GM23248 (cell line): ENCODE measurements around the gene GNG14.

ENCODE experiments used
- EZH2 ChIP-seq: fragments of 200-600 bp; sonication (generic); IDR thresholded peaks from 2 replicates; pipeline ENCODE4 v1.6.1; 2018; ENCODE audit warnings: antibody characterized with exemption, mild to moderate bottlenecking; ENCODE audit not compliant: insufficient read depth, poor library complexity, severe bottlenecking
- EZH2phosphoT487 ChIP-seq: fragments of 200-600 bp; sonication (generic); IDR thresholded peaks from 2 replicates; pipeline ENCODE4 v1.6.1; 2018; ENCODE audit warnings: antibody characterized with exemption, moderate library complexity, mild to moderate bottlenecking, low read depth; ENCODE audit not compliant: insufficient read depth

GRCh38 chr19:12680034-12680433 is 7.8 kb upstream of the GNG14 start:
- no peak for TF ChIP-seq EZH2phosphoT487
- no peak for TF ChIP-seq EZH2
